Right lobe of liver (tissue), 6 donors: ENCODE measurements around the gene CELF4. TPM values are rescaled to one million over a fixed set of nuclear protein-coding genes. Genes with fewer than 3 reads are reported as not detected.

Source experiments
- ATAC-seq, 4 donors: fragments of 200-7000 bp; cut with Tn5 transposase; one replicate each; pipeline ENCODE4 v1.9.1; 2020; ENCODE audit warnings: mild to moderate bottlenecking in 4 of 4, moderate library complexity in 4 of 4
- DNase-seq, 3 donors: peaks; one replicate each; pipeline ENCODE4 v3.0.0-alpha.2; 2020
- H3K27ac ChIP-seq, 3 donors: fragments of 200-600 bp; one replicate each; pipeline ENCODE4 v1.8.0; 2022
- H3K27me3 ChIP-seq, 2 donors: fragments of 200-600 bp; one replicate each; pipeline ENCODE4 v1.8.0; 2022
- H3K36me3 ChIP-seq, 4 donors: fragments of 200-600 bp; sonication (generic) in 1 of 4; one replicate each; pipeline versions ENCODE4 v1.5.1 to v1.8.0; 2017 to 2022; ENCODE audit warnings: control low read depth in 1 of 4
- H3K4me1 ChIP-seq, 4 donors: fragments of 200-600 bp; sonication (generic) in 1 of 4; one replicate each; pipeline versions ENCODE4 v1.5.1 to v1.8.0; 2017 to 2022; ENCODE audit warnings: control low read depth in 1 of 4
- H3K4me3 ChIP-seq, 3 donors: fragments of 200-600 bp; one replicate each; pipeline ENCODE4 v1.8.0; 2022
- H3K9me3 ChIP-seq, 4 donors: fragments of 200-600 bp; sonication (generic) in 1 of 4; one replicate each; pipeline versions ENCODE4 v1.5.1 to v1.8.0; 2017 to 2022; ENCODE audit warnings: control low read depth in 1 of 4
- POLR2A ChIP-seq: fragments of 450-650 bp; IDR thresholded peaks from one replicate; pipeline ENCODE4 v1.6.1; 2017; ENCODE audit warnings: antibody characterized with exemption, mild to moderate bottlenecking
- WGBS: methylation state at CpG from one replicate; pipeline ENCODE4 v1.1.6; 2018; ENCODE audit warnings: low coverage, low lambda C conversion rate; ENCODE audit not compliant: insufficient coverage; ENCODE audit errors: missing lambda C conversion rate; 5-methylcytosine and 5-hydroxymethylcytosine counted together
- intact Hi-C, 2 donors: fragments of 100-400 bp; cut with DNase I; formaldehyde crosslinking; loops; one replicate each; pipeline versions ENCODE4 v1.11.2 to v1.14.1; 2022
- total RNA-seq, 6 experiments: library from RNA; depleted of rRNA in 2 of 6; stranded (reverse); fragments of >200 nt in 2 of 6; fragmentation: NEBNext Ultra II Directional in 3 of 6; extraction: Animal tissue kit (Norgen Biotek cat#: 25700) in 3 of 6; gene quantifications; one replicate each; pipeline versions ENCODE4 v1.1.0 to v1.2.4, GENCODE V29; 2016 to 2023
- TF ChIP-seq, protein P1 (sequence below), 4 donors: fragments of 200-600 bp in 3 of 4; fragments of 450-650 bp in 1 of 4; IDR thresholded peaks; one replicate each; pipeline versions ENCODE4 v1.5.1 to v1.8.0; 2016 to 2022; ENCODE audit warnings: antibody characterized with exemption in 4 of 4, mild to moderate bottlenecking in 2 of 4
- donor health status: DM: no; HTN: yes; CAD: no.
- donor health status: DM: no; HTN: no; CAD: no.
- donor health status: DM: no; HTN: no; CAD: no.
- donor health status: DM: no; HTN: yes; CAD: no.
- donor health status: DM: no; HTN: yes; CAD: no.

Gene CELF4
- total RNA-seq, 6 experiments from 2014 or later: 0.06 TPM; not detected in 5

DNA sequence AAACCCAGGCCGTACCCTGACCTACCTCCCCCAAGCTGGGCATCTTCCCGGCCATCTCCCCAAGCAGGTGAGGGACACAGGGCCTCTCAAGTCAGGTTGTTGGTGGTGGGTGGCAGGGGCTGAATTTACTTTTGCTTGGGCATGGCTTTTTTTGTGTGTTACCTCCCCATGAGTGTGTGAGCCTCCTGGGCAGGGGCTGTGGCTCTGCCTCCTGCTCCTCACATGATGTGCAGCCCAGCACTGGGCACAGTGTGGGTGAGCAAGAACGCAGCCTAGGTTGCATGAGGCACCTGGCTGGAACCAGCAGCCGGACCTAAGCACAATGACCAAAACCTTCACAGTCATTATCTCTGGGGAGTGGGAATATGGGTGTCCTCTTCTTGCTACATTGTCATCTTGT lies 22.3 kb downstream of the CELF4 start:
- no peak overlapping the region for H3K27ac ChIP-seq
- peaks cover 0 to 6% of the 10 kb centered on the region in 2 donors for H3K27me3 ChIP-seq
- intact Hi-C loops: loop anchor here in 1 of 2 donors (10.0 kb wide), 1 partner anchor 99 kb away; no protein-coding TSS in a partner anchor
- H3K4me3 ChIP-seq: no peak overlapping the region
- no peaks in the 10 kb centered on the region for H3K9me3 ChIP-seq
- H3K36me3 ChIP-seq: no peaks in the 10 kb centered on the region
- TF ChIP-seq POLR2A: no peak
- TF ChIP-seq, protein P1, sequence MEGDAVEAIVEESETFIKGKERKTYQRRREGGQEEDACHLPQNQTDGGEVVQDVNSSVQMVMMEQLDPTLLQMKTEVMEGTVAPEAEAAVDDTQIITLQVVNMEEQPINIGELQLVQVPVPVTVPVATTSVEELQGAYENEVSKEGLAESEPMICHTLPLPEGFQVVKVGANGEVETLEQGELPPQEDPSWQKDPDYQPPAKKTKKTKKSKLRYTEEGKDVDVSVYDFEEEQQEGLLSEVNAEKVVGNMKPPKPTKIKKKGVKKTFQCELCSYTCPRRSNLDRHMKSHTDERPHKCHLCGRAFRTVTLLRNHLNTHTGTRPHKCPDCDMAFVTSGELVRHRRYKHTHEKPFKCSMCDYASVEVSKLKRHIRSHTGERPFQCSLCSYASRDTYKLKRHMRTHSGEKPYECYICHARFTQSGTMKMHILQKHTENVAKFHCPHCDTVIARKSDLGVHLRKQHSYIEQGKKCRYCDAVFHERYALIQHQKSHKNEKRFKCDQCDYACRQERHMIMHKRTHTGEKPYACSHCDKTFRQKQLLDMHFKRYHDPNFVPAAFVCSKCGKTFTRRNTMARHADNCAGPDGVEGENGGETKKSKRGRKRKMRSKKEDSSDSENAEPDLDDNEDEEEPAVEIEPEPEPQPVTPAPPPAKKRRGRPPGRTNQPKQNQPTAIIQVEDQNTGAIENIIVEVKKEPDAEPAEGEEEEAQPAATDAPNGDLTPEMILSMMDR (IDR thresholded peaks at IDR 0.05): no peak
- ATAC-seq (no peak), DNase-seq (no peak)
- no CpG with 5 or more reads among the region's 4 CpGs for WGBS
- no peaks in the 10 kb centered on the region for H3K4me1 ChIP-seq

DNA sequence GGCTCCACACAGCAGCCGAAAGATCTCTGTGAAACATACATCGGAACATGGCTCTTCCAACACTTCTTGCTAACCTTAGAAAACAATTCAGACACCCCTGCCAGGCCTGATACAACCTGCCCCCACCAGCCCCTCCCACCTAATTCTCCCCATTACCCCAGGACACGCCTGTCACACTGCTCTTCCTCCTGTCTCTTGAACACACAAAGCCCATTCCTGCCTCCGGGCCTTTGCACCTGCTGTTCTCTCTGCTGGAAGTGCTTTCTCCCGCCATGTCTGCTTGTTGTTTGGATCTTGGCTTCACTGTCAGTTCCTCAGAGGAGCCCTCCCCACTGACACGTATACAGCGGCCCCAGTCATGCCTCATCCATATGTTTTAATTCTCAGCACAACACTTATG lies 24.1 kb downstream of the CELF4 start:
- WGBS: 60% methylated on average over 6 of the region's 7 CpGs
- intact Hi-C loops: loop anchor here in 1 of 2 donors (10.0 kb wide), 1 partner anchor 97 kb away; no protein-coding TSS in a partner anchor

DNA sequence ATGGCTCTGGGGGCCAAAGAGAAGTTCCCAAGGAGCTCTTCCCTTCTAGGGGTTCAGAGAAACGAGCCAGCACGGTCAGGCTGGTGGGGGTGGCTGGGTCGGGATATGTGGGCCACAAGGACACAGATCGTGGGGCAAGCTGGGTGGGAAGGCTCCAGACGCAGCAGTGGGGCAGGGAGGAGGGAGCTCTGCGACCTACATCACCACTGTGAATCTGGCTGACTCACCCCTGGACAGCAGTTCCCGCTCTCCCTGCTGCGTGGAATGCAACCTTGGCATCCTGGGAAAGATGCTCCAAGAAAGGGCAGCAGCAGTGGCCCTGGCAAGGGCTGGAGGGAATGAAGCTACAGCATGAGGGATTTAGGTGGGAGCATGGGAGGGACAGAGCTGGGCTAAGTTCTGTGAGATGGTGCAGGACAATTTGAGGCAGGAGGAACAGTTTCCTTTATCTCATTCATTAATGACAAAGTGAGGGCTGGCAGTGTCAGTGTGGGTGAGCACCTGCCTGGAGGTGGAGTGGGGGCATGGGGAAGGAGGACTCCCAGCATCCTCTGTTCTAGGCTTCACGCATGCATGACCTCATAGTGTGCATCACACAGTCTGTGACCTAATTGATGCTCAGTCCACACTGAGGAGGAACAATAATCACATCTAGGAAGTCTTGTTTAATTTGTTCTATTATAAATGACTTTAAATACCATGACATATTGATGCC lies 25.0 kb downstream of the CELF4 start:
- H3K27me3 ChIP-seq: peaks cover 0 to 12% of the 10 kb centered on the region in 2 donors
- no peaks in the 10 kb centered on the region for H3K9me3 ChIP-seq
- no peaks in the 10 kb centered on the region for H3K4me1 ChIP-seq
- H3K36me3 ChIP-seq: no peaks in the 10 kb centered on the region
- intact Hi-C loops: loop anchor here in 1 of 2 donors (10.0 kb wide), 1 partner anchor 96 kb away; no protein-coding TSS in a partner anchor
- no peak overlapping the region for H3K27ac ChIP-seq
- no peak for TF ChIP-seq POLR2A
- TF ChIP-seq, protein P1 (IDR thresholded peaks at IDR 0.05): no peak
- WGBS: 39% methylated on average over 8 of the region's 9 CpGs
- DNase-seq: no peak
- H3K4me3 ChIP-seq: no peak overlapping the region
- ATAC-seq: no peak

More for the DNA sequence above, 24.1 kb downstream of the CELF4 start:
- Histone ChIP-seq H3K9me3 (no peaks in the 10 kb centered on the region), H3K4me3 (no peak overlapping the region), H3K27me3 (peaks cover 0 to 12% of the 10 kb centered on the region in 2 donors), H3K27ac (no peak overlapping the region), H3K36me3 (no peaks in the 10 kb centered on the region), H3K4me1 (no peaks in the 10 kb centered on the region)
- no peak for TF ChIP-seq POLR2A
- TF ChIP-seq, protein P1 (IDR thresholded peaks at IDR 0.05): no peak
- DNase-seq (no peak), ATAC-seq (no peak)

DNA sequence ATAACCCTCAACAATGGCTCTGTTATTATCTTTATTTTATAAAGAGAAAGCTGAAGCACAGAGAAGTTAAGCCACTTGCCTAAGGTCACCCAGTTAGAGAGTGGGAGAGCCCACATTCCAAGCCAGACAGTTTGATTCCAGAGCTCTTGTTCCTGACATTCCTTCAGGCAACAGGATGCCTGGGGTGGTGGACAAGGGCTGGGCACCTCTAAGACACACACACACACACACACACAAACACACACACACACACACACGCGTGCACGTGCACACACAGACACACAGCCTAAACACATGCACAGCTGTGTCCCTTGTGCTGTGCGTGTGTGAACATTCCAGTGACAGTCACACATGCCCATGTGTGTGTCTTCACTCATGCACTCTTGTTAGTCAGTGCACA lies 26.4 kb downstream of the CELF4 start:
- intact Hi-C loops: loop anchor here (5.0 to 10.0 kb wide), 3 partner anchors 54 to 152 kb away; no protein-coding TSS in a partner anchor
- TF ChIP-seq POLR2A: no peak
- TF ChIP-seq, protein P1 (IDR thresholded peaks at IDR 0.05): no peak
- no peak for ATAC-seq

More for the DNA sequence above, 26.4 kb downstream of the CELF4 start:
- Histone ChIP-seq H3K27me3 (peaks cover 0 to 12% of the 10 kb centered on the region in 2 donors), H3K9me3 (no peaks in the 10 kb centered on the region), H3K27ac (no peak overlapping the region), H3K4me1 (no peaks in the 10 kb centered on the region), H3K4me3 (no peak overlapping the region), H3K36me3 (no peaks in the 10 kb centered on the region)
- 20% methylated on average over 1 of the region's 4 CpGs for WGBS
- DNase-seq: no peak
